ENCODE measurements around the gene C12orf57. TPM values are rescaled to one million over a fixed set of nuclear protein-coding genes. Genes with fewer than 3 reads are reported as not detected.

C12orf57 gene
- total and polyA plus RNA-seq, 9 of the 15 experiments (the other 6 are each of a cell fraction or from before 2014, with no cell fraction given) = 26.7 to 191 (median 107) TPM

DNA sequence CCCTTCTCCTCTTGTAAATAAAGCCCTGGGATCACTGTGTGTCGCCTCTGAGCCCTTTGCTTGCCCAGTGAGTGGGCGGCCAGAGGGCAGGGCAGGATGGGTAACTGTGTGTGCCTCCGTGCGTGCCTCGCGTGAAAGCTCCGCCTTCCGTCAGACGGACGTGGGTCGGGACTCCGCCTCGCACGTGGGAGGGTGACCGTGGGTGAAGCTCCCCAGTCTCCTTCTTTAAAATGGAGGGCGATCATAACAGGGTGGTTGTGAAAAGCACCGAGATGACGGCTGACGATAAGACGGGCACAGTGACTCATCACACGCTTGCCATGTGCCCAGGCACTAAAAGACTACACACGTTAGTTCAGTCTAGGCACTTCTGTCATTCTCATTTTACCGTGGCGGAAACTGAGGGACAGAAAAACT lies 17.5 kb downstream of the C12orf57 start (continued):
- TF ChIP-seq POLR2G (IDR thresholded peaks at IDR 0.05; ENCODE audit: low read depth, low read length) (peak; percentile 62; the same call in 1 of the 2 replicates), POLR3A (IDR thresholded peaks at IDR 0.05; ENCODE audit: borderline replicate concordance, extremely low read depth, insufficient read depth, insufficient read length) (no peak), KLF13 (tag; IDR thresholded peaks at IDR 0.05; ENCODE audit: borderline replicate concordance, low read depth) (no peak), ZNF561 (CRISPR knock-in tag; conservative IDR thresholded peaks at IDR 0.05) (no peak), NR4A1 (CRISPR knock-in tag; IDR thresholded peaks at IDR 0.05) (no peak), NR4A1 (tag; IDR thresholded peaks at IDR 0.05) (peak; percentile 27; the same call in 1 of the 2 replicates), NR2C2 (CRISPR knock-in tag; IDR thresholded peaks at IDR 0.05) (no peak), NR2C2 (tag; IDR thresholded peaks at IDR 0.05) (no peak), KLF6 (CRISPR knock-in tag; IDR thresholded peaks at IDR 0.05; ENCODE audit: borderline replicate concordance) (no peak), MYC (IDR thresholded peaks at IDR 0.05; ENCODE audit: low read depth, low read length) (peak; percentile 16; the same call in 1 of the 2 replicates), MYC (CRISPR knock-in tag; IDR thresholded peaks at IDR 0.05; ENCODE audit: borderline replicate concordance, low read depth) (0 out of 2 replicates have a peak, but pooled peaks have one; percentile 42), NFE2 (IDR thresholded peaks at IDR 0.05; ENCODE audit: low read depth) (peak; percentile 56; the same call in 1 of the 2 replicates), ZNF217 (CRISPR knock-in tag; IDR thresholded peaks at IDR 0.05) (no peak)
- TF ChIP-seq, protein P1, sequence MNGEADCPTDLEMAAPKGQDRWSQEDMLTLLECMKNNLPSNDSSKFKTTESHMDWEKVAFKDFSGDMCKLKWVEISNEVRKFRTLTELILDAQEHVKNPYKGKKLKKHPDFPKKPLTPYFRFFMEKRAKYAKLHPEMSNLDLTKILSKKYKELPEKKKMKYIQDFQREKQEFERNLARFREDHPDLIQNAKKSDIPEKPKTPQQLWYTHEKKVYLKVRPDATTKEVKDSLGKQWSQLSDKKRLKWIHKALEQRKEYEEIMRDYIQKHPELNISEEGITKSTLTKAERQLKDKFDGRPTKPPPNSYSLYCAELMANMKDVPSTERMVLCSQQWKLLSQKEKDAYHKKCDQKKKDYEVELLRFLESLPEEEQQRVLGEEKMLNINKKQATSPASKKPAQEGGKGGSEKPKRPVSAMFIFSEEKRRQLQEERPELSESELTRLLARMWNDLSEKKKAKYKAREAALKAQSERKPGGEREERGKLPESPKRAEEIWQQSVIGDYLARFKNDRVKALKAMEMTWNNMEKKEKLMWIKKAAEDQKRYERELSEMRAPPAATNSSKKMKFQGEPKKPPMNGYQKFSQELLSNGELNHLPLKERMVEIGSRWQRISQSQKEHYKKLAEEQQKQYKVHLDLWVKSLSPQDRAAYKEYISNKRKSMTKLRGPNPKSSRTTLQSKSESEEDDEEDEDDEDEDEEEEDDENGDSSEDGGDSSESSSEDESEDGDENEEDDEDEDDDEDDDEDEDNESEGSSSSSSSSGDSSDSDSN (IDR thresholded peaks at IDR 0.05; ENCODE audit: borderline replicate concordance in 1 of 2, low read depth in 2 of 2, low read length in 2 of 2) = no peak
- TF ChIP-seq, protein P2, sequence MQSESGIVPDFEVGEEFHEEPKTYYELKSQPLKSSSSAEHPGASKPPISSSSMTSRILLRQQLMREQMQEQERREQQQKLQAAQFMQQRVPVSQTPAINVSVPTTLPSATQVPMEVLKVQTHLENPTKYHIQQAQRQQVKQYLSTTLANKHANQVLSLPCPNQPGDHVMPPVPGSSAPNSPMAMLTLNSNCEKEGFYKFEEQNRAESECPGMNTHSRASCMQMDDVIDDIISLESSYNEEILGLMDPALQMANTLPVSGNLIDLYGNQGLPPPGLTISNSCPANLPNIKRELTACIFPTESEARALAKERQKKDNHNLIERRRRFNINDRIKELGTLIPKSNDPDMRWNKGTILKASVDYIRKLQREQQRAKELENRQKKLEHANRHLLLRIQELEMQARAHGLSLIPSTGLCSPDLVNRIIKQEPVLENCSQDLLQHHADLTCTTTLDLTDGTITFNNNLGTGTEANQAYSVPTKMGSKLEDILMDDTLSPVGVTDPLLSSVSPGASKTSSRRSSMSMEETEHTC (IDR thresholded peaks at IDR 0.05) = no peak
- TF ChIP-seq, protein P3, sequence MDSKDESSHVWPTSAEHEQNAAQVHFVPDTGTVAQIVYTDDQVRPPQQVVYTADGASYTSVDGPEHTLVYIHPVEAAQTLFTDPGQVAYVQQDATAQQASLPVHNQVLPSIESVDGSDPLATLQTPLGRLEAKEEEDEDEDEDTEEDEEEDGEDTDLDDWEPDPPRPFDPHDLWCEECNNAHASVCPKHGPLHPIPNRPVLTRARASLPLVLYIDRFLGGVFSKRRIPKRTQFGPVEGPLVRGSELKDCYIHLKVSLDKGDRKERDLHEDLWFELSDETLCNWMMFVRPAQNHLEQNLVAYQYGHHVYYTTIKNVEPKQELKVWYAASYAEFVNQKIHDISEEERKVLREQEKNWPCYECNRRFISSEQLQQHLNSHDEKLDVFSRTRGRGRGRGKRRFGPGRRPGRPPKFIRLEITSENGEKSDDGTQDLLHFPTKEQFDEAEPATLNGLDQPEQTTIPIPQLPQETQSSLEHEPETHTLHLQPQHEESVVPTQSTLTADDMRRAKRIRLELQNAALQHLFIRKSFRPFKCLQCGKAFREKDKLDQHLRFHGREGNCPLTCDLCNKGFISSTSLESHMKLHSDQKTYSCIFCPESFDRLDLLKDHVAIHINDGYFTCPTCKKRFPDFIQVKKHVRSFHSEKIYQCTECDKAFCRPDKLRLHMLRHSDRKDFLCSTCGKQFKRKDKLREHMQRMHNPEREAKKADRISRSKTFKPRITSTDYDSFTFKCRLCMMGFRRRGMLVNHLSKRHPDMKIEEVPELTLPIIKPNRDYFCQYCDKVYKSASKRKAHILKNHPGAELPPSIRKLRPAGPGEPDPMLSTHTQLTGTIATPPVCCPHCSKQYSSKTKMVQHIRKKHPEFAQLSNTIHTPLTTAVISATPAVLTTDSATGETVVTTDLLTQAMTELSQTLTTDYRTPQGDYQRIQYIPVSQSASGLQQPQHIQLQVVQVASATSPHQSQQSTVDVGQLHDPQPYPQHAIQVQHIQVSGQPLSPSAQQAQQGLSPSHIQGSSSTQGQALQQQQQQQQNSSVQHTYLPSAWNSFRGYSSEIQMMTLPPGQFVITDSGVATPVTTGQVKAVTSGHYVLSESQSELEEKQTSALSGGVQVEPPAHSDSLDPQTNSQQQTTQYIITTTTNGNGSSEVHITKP (IDR thresholded peaks at IDR 0.05; ENCODE audit: partially characterized antibody) = no peak
- TF ChIP-seq, protein P4, sequence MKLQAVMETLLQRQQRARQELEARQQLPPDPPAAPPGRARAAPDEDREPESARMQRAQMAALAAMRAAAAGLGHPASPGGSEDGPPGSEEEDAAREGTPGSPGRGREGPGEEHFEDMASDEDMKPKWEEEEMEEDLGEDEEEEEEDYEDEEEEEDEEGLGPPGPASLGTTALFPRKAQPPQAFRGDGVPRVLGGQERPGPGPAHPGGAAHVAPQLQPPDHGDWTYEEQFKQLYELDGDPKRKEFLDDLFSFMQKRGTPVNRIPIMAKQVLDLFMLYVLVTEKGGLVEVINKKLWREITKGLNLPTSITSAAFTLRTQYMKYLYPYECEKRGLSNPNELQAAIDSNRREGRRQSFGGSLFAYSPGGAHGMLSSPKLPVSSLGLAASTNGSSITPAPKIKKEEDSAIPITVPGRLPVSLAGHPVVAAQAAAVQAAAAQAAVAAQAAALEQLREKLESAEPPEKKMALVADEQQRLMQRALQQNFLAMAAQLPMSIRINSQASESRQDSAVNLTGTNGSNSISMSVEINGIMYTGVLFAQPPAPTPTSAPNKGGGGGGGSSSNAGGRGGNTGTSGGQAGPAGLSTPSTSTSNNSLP (IDR thresholded peaks at IDR 0.05; ENCODE audit: borderline replicate concordance, low read depth, low read length) = no peak
- TF ChIP-seq, protein P5, sequence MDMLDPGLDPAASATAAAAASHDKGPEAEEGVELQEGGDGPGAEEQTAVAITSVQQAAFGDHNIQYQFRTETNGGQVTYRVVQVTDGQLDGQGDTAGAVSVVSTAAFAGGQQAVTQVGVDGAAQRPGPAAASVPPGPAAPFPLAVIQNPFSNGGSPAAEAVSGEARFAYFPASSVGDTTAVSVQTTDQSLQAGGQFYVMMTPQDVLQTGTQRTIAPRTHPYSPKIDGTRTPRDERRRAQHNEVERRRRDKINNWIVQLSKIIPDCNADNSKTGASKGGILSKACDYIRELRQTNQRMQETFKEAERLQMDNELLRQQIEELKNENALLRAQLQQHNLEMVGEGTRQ (CRISPR knock-in tag; IDR thresholded peaks at IDR 0.05) = no peak
